Liver (tissue), 9 donors: ENCODE measurements around the gene DEDD2. TPM values are rescaled to one million over a fixed set of nuclear protein-coding genes. Genes with fewer than 3 reads are reported as not detected.

Experiments used
- DNase-seq: peaks from one replicate; pipeline ENCODE4 v3.0.0-alpha.2; 2017; ENCODE audit warnings: low spot score
- H3K27ac ChIP-seq, 2 donors: one replicate each; pipeline ENCODE4 v1.7.0; 2013; ENCODE audit warnings: inconsistent platforms in 2 of 2, low read length in 2 of 2, control low read depth in 1 of 2, low read depth in 1 of 2, mild to moderate bottlenecking in 1 of 2
- H3K27me3 ChIP-seq, 4 donors: one replicate each; pipeline versions ENCODE4 v1.6.1 to v1.7.0; 2013; ENCODE audit warnings: low read length in 3 of 4, inconsistent platforms in 1 of 4, mild to moderate bottlenecking in 1 of 4, moderate library complexity in 1 of 4; ENCODE audit not compliant: control insufficient read depth in 4 of 4, insufficient read depth in 4 of 4
- H3K36me3 ChIP-seq, 4 donors: one replicate each; pipeline versions ENCODE4 v1.6.1 to v1.7.0; 2013; ENCODE audit warnings: low read length in 3 of 4, mild to moderate bottlenecking in 3 of 4, low read depth in 1 of 4, moderate library complexity in 1 of 4; ENCODE audit not compliant: control insufficient read depth in 4 of 4, insufficient read depth in 3 of 4
- H3K4me1 ChIP-seq, 4 donors: one replicate each; pipeline versions ENCODE4 v1.6.1 to v1.7.0; 2013; ENCODE audit warnings: low read length in 3 of 4, mild to moderate bottlenecking in 3 of 4, moderate library complexity in 1 of 4; ENCODE audit not compliant: control insufficient read depth in 4 of 4, insufficient read depth in 4 of 4
- H3K4me3 ChIP-seq, 3 donors: one replicate each; pipeline versions ENCODE4 v1.6.1 to v1.7.0; 2013; ENCODE audit warnings: low read length in 3 of 3, control low read depth in 1 of 3, low read depth in 1 of 3, mild to moderate bottlenecking in 1 of 3
- H3K9ac ChIP-seq, 2 donors: one replicate each; pipeline ENCODE4 v1.7.0; 2013; ENCODE audit warnings: low read length in 2 of 2, mild to moderate bottlenecking in 2 of 2, moderate library complexity in 2 of 2, control low read depth in 1 of 2, low read depth in 1 of 2
- H3K9me3 ChIP-seq, 4 donors: one replicate each; pipeline versions ENCODE4 v1.6.1 to v1.7.0; 2013; ENCODE audit warnings: low read length in 3 of 4; ENCODE audit not compliant: control insufficient read depth in 4 of 4
- FOXA1 ChIP-seq: IDR thresholded peaks from 2 replicates; pipeline ENCODE4 v1.6.1; 2016; ENCODE audit warnings: antibody characterized with exemption
- FOXA2 ChIP-seq: IDR thresholded peaks from 2 replicates; pipeline ENCODE4 v1.6.1; 2016; ENCODE audit warnings: antibody characterized with exemption
- GABPA ChIP-seq, 2 donors: IDR thresholded peaks in 1 of 2; conservative IDR thresholded peaks in 1 of 2; 2 replicates each; pipeline ENCODE4 v1.6.1; 2016; ENCODE audit warnings: antibody characterized with exemption in 2 of 2, mild to moderate bottlenecking in 1 of 2, moderate library complexity in 1 of 2
- HNF4A ChIP-seq, 2 donors: conservative IDR thresholded peaks; 2 replicates each; pipeline ENCODE4 v1.6.1; 2016; ENCODE audit warnings: antibody characterized with exemption in 2 of 2, mild to moderate bottlenecking in 2 of 2
- HNF4G ChIP-seq: IDR thresholded peaks from 2 replicates; pipeline ENCODE4 v1.6.1; 2016; ENCODE audit warnings: antibody characterized with exemption
- JUND ChIP-seq, 2 donors: IDR thresholded peaks; 2 replicates each; pipeline ENCODE4 v1.6.1; 2016; ENCODE audit warnings: antibody characterized with exemption in 2 of 2
- MAX ChIP-seq: IDR thresholded peaks from 2 replicates; pipeline ENCODE4 v1.6.1; 2016; ENCODE audit warnings: antibody characterized with exemption
- NR2F2 ChIP-seq: IDR thresholded peaks from 2 replicates; pipeline ENCODE4 v1.6.1; 2016; ENCODE audit warnings: antibody characterized with exemption
- RAD21 ChIP-seq, 2 donors: IDR thresholded peaks; 2 replicates each; pipeline ENCODE4 v1.6.1; 2016; ENCODE audit warnings: antibody characterized with exemption in 2 of 2, mild to moderate bottlenecking in 2 of 2
- RXRA ChIP-seq, 2 donors: IDR thresholded peaks; 2 replicates each; pipeline ENCODE4 v1.6.1; 2017 to 2018; ENCODE audit warnings: antibody characterized with exemption in 2 of 2, mild to moderate bottlenecking in 1 of 2
- SP1 ChIP-seq: IDR thresholded peaks from 2 replicates; pipeline ENCODE4 v1.6.1; 2018; ENCODE audit warnings: antibody characterized with exemption, mild to moderate bottlenecking
- TAF1 ChIP-seq: conservative IDR thresholded peaks from 2 replicates; pipeline ENCODE4 v1.6.1; 2016; ENCODE audit warnings: antibody characterized with exemption, mild to moderate bottlenecking
- YY1 ChIP-seq: IDR thresholded peaks from 2 replicates; pipeline ENCODE4 v1.6.1; 2016; ENCODE audit warnings: antibody characterized with exemption, mild to moderate bottlenecking
- WGBS: extraction: QIAGEN DNeasy Blood & Tissue Kit; methylation state at CpG from one replicate; pipeline ENCODE4 v1.1.7; 2013; 5-methylcytosine and 5-hydroxymethylcytosine counted together
- polyA plus RNA-seq, 2 donors: library from polyadenylated mRNA; stranded (reverse) in 1 of 2; unstranded in 1 of 2; fragments of 200-250 nt in 1 of 2; fragments of >200 nt in 1 of 2; fragmentation: Nextera tagmentation in 1 of 2; extraction: Ambion mirVana in 1 of 2; gene quantifications; one replicate each; pipeline versions ENCODE4 v1.2.1 to v1.2.3, GENCODE V29; 2013 to 2015
- total RNA-seq, 2 donors: library from RNA; depleted of rRNA; stranded (reverse); fragments of >200 nt; gene quantifications; one replicate each; pipeline ENCODE4 v1.2.3, GENCODE V29; 2014
- TF ChIP-seq, protein P1 (sequence below): IDR thresholded peaks from 2 replicates; pipeline ENCODE4 v1.6.1; 2016; ENCODE audit warnings: antibody characterized with exemption
- TF ChIP-seq, protein P2 (sequence below): IDR thresholded peaks from 2 replicates; pipeline ENCODE4 v1.6.1; 2016; ENCODE audit warnings: antibody characterized with exemption, mild to moderate bottlenecking
- TF ChIP-seq, protein P3 (sequence below): fragments of 150-350 bp; IDR thresholded peaks from 2 replicates; pipeline ENCODE4 v1.5.1; 2017; ENCODE audit warnings: improper control_type of control experiment, low read depth, low read length; ENCODE audit not compliant: missing input control
- TF ChIP-seq, protein P4 (sequence below): IDR thresholded peaks from 2 replicates; pipeline ENCODE4 v1.6.1; 2016; ENCODE audit warnings: antibody characterized with exemption
- donor health status: healthy.
- donor health status: healthy.
- donor health status: healthy.
- donor health status: healthy.
- donor health status: healthy.

Gene DEDD2
- total and polyA plus RNA-seq, 4 donors, result 9.6 to 47.1 (median 16.4) TPM

- Histone ChIP-seq H3K9ac (no peak overlapping the region), H3K9me3 (no peaks in the 10 kb centered on the region), H3K27me3 (peaks cover 0 to 4% (median under 1%) of the 10 kb centered on the region in 4 donors), H3K27ac (no peak overlapping the region), H3K4me1 (peaks cover 2 to 8% (median 5%) of the 10 kb centered on the region in 4 donors), H3K4me3 (no peak overlapping the region), H3K36me3 (no peaks in the 10 kb centered on the region)
- TF ChIP-seq FOXA1 (no peak), JUND (IDR thresholded peaks at IDR 0.05) (no peak), NR2F2 (no peak), HNF4G (no peak), GABPA (IDR thresholded peaks at IDR 0.05 in 1 of 2, conservative IDR thresholded peaks at IDR 0.05 in 1 of 2) (no peak), RAD21 (IDR thresholded peaks at IDR 0.05) (no peak), FOXA2 (no peak)
- TF ChIP-seq, protein P1, sequence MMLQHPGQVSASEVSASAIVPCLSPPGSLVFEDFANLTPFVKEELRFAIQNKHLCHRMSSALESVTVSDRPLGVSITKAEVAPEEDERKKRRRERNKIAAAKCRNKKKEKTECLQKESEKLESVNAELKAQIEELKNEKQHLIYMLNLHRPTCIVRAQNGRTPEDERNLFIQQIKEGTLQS, result no peak
- TF ChIP-seq, protein P2, sequence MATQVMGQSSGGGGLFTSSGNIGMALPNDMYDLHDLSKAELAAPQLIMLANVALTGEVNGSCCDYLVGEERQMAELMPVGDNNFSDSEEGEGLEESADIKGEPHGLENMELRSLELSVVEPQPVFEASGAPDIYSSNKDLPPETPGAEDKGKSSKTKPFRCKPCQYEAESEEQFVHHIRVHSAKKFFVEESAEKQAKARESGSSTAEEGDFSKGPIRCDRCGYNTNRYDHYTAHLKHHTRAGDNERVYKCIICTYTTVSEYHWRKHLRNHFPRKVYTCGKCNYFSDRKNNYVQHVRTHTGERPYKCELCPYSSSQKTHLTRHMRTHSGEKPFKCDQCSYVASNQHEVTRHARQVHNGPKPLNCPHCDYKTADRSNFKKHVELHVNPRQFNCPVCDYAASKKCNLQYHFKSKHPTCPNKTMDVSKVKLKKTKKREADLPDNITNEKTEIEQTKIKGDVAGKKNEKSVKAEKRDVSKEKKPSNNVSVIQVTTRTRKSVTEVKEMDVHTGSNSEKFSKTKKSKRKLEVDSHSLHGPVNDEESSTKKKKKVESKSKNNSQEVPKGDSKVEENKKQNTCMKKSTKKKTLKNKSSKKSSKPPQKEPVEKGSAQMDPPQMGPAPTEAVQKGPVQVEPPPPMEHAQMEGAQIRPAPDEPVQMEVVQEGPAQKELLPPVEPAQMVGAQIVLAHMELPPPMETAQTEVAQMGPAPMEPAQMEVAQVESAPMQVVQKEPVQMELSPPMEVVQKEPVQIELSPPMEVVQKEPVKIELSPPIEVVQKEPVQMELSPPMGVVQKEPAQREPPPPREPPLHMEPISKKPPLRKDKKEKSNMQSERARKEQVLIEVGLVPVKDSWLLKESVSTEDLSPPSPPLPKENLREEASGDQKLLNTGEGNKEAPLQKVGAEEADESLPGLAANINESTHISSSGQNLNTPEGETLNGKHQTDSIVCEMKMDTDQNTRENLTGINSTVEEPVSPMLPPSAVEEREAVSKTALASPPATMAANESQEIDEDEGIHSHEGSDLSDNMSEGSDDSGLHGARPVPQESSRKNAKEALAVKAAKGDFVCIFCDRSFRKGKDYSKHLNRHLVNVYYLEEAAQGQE, result no peak
- TF ChIP-seq, protein P3, sequence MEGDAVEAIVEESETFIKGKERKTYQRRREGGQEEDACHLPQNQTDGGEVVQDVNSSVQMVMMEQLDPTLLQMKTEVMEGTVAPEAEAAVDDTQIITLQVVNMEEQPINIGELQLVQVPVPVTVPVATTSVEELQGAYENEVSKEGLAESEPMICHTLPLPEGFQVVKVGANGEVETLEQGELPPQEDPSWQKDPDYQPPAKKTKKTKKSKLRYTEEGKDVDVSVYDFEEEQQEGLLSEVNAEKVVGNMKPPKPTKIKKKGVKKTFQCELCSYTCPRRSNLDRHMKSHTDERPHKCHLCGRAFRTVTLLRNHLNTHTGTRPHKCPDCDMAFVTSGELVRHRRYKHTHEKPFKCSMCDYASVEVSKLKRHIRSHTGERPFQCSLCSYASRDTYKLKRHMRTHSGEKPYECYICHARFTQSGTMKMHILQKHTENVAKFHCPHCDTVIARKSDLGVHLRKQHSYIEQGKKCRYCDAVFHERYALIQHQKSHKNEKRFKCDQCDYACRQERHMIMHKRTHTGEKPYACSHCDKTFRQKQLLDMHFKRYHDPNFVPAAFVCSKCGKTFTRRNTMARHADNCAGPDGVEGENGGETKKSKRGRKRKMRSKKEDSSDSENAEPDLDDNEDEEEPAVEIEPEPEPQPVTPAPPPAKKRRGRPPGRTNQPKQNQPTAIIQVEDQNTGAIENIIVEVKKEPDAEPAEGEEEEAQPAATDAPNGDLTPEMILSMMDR, result no peak
- TF ChIP-seq, protein P4, sequence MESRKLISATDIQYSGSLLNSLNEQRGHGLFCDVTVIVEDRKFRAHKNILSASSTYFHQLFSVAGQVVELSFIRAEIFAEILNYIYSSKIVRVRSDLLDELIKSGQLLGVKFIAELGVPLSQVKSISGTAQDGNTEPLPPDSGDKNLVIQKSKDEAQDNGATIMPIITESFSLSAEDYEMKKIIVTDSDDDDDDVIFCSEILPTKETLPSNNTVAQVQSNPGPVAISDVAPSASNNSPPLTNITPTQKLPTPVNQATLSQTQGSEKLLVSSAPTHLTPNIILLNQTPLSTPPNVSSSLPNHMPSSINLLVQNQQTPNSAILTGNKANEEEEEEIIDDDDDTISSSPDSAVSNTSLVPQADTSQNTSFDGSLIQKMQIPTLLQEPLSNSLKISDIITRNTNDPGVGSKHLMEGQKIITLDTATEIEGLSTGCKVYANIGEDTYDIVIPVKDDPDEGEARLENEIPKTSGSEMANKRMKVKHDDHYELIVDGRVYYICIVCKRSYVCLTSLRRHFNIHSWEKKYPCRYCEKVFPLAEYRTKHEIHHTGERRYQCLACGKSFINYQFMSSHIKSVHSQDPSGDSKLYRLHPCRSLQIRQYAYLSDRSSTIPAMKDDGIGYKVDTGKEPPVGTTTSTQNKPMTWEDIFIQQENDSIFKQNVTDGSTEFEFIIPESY, result no peak
- 87% methylated on average over 7 of the region's 7 CpGs for WGBS
- DNase-seq, result no peak
These were observed 45.2 kb downstream of the DEDD2 start for GRCh38 chr19:42172261-42172660.

GRCh38 chr19:42170715-42171114 lies 46.8 kb downstream of the DEDD2 start:
- Histone ChIP-seq H3K27me3 (peaks cover 0 to 4% (median 0%) of the 10 kb centered on the region in 4 donors), H3K27ac (no peak overlapping the region), H3K4me1 (peaks cover 0 to under 1% (median 0%) of the 10 kb centered on the region in 4 donors), H3K4me3 (no peak overlapping the region), H3K36me3 (no peaks in the 10 kb centered on the region), H3K9ac (no peak overlapping the region), H3K9me3 (no peaks in the 10 kb centered on the region)
- no peak for DNase-seq
- WGBS, result 88% methylated on average over 16 of the region's 16 CpGs
- TF ChIP-seq, protein P2, result no peak
- TF ChIP-seq FOXA1, result no peak
- TF ChIP-seq RXRA (IDR thresholded peaks at IDR 0.05), result no peak
- no peak for TF ChIP-seq SP1
- no peak for TF ChIP-seq YY1
- no peak for TF ChIP-seq MAX
- no peak for TF ChIP-seq JUND (IDR thresholded peaks at IDR 0.05)
- TF ChIP-seq HNF4G, result no peak
- TF ChIP-seq, protein P3, result no peak
- no peak for TF ChIP-seq TAF1
- no peak for TF ChIP-seq HNF4A (conservative IDR thresholded peaks at IDR 0.05)
- TF ChIP-seq, protein P1, result no peak
- TF ChIP-seq FOXA2, result no peak
- TF ChIP-seq NR2F2, result no peak
